Caco-2 (cell line): ENCODE measurements around the gene PATJ. TPM values are rescaled to one million over a fixed set of nuclear protein-coding genes. Genes with fewer than 3 reads are reported as not detected.
A peak's percentile ranks its signal among the peaks of the same experiment; 100 is the strongest.

ENCODE experiments used
- BruUV-seq: library from RNA; stranded (reverse); fragments of 400-500 nt; replicated peaks from 2 replicates; lab custom pipeline; 2021; lab: Mats Ljungman, UMichigan
- CTCF ChIA-PET: fragments of 300-600 bp; sonication (Branson Sonifier 250); formaldehyde crosslinking; loops from one replicate; lab custom pipeline; 2022; ENCODE audit warnings: antibody characterized with exemption; lab: Charles Lee
- POLR2A ChIA-PET: fragments of 300-600 bp; sonication (Branson Sonifier 250); formaldehyde crosslinking; loops from one replicate; lab custom pipeline; 2022; ENCODE audit warnings: antibody characterized with exemption; lab: Charles Lee
- DNase-seq, 2 experiments: peaks; one replicate each; pipeline versions ENCODE4 v3.0.0 to v3.0.0-alpha.2; 2020 to 2022
- H3K27me3 ChIP-seq: replicated peaks from 2 replicates; pipeline ENCODE4 v1.6.0; 2011; ENCODE audit warnings: low read length; ENCODE audit not compliant: control insufficient read depth, insufficient read depth
- H3K36me3 ChIP-seq: 2 replicates; pipeline ENCODE4 v1.5.1; 2011; ENCODE audit warnings: low read length; ENCODE audit not compliant: control insufficient read depth, insufficient read depth
- H3K4me1 ChIP-seq: fragments of 250-450 bp; sonication (Bioruptor Pico); 2 replicates; pipeline ENCODE4 v1.5.1; 2020; ENCODE audit warnings: mild to moderate bottlenecking
- H3K4me3 ChIP-seq: 2 replicates; pipeline ENCODE4 v1.5.1; 2011; ENCODE audit warnings: low read depth, mild to moderate bottlenecking, control low read depth, low read length
- H3K9me3 ChIP-seq: fragments of 250-450 bp; sonication (Bioruptor Pico); 2 replicates; pipeline ENCODE4 v1.5.1; 2020; ENCODE audit warnings: mild to moderate bottlenecking, moderate library complexity
- H3K27ac Mint-ChIP-seq: one replicate; pipeline ENCODE4 v1.8.0; 2022; ENCODE audit warnings: mixed read lengths; ENCODE audit not compliant: unreplicated experiment
- H3K27me3 Mint-ChIP-seq: one replicate; pipeline ENCODE4 v1.8.0; 2022; ENCODE audit warnings: mixed read lengths; ENCODE audit not compliant: insufficient read depth, unreplicated experiment
- H3K36me3 Mint-ChIP-seq: one replicate; pipeline ENCODE4 v1.8.0; 2022; ENCODE audit warnings: mild to moderate bottlenecking, mixed read lengths; ENCODE audit not compliant: insufficient read depth, unreplicated experiment
- H3K4me1 Mint-ChIP-seq: one replicate; pipeline ENCODE4 v1.8.0; 2022; ENCODE audit warnings: low read depth, mixed read lengths; ENCODE audit not compliant: unreplicated experiment
- H3K4me3 Mint-ChIP-seq: one replicate; pipeline ENCODE4 v1.8.0; 2022; ENCODE audit warnings: mild to moderate bottlenecking, moderate library complexity, mixed read lengths; ENCODE audit not compliant: unreplicated experiment
- H3K9me3 Mint-ChIP-seq: one replicate; pipeline ENCODE4 v1.8.0; 2022; ENCODE audit warnings: mixed read lengths; ENCODE audit not compliant: unreplicated experiment
- CTCF ChIP-seq, 2 experiments: fragments of 200-600 bp in 1 of 2; IDR thresholded peaks; 1 replicate in 1 of 2; 2 replicates in 1 of 2; pipeline versions ENCODE4 v1.5.1 to v1.8.0; 2011 to 2022; ENCODE audit warnings: antibody characterized with exemption in 1 of 2, control low read depth in 1 of 2, inconsistent platforms in 1 of 2, low read depth in 1 of 2, low read length in 1 of 2, mild to moderate bottlenecking in 1 of 2, moderate library complexity in 1 of 2; ENCODE audit not compliant: insufficient read depth in 1 of 2, severe bottlenecking in 1 of 2, unreplicated experiment in 1 of 2
- intact Hi-C: fragments of 100-400 bp; cut with micrococcal nuclease; formaldehyde crosslinking; loops from one replicate; pipeline ENCODE4 v1.10.0; 2022; ENCODE audit not compliant: unreplicated experiment
- total RNA-seq: library from RNA; stranded (reverse); gene quantifications from 2 replicates; pipeline ENCODE4 v1.2.3, GENCODE V29; 2022

Gene PATJ
- total RNA-seq, 1 experiment from 2014 or later, result 31.6 TPM

- TF ChIP-seq CTCF (IDR thresholded peaks at IDR 0.05; ENCODE audit: insufficient read depth in 1 of 2, low read depth in 1 of 2, low read length in 1 of 2, severe bottlenecking in 1 of 2, unreplicated experiment in 1 of 2), result no peak
- Mint-ChIP-seq H3K4me1 (peaks cover 13% of the 10 kb centered on the region), H3K4me3 (no peak overlapping the region), H3K27ac (no peak overlapping the region), H3K36me3 (no peaks in the 10 kb centered on the region), H3K9me3 (no peaks in the 10 kb centered on the region), H3K27me3 (no peaks in the 10 kb centered on the region)
- Histone ChIP-seq H3K4me1 (peaks cover 8% of the 10 kb centered on the region), H3K27me3 (no peaks in the 10 kb centered on the region), H3K4me3 (no peak overlapping the region), H3K9me3 (no peaks in the 10 kb centered on the region), H3K36me3 (no peaks in the 10 kb centered on the region)
- ChIA-PET CTCF (no interaction called here), POLR2A (no interaction called here)
- DNase-seq, result no peak
- intact Hi-C loops, result no loop called here
- no TSS peak for BruUV-seq
These were observed 296.5 kb downstream of the PATJ start for GRCh38 chr1:62038594-62039284.

- H3K4me1 Mint-ChIP-seq, result peaks cover 13% of the 10 kb centered on the region
- Histone ChIP-seq H3K4me1 (peaks cover 8% of the 10 kb centered on the region), H3K36me3 (no peaks in the 10 kb centered on the region), H3K4me3 (no peak overlapping the region), H3K27me3 (no peaks in the 10 kb centered on the region), H3K9me3 (no peaks in the 10 kb centered on the region)
- BruUV-seq, result no TSS peak
- no peaks in the 10 kb centered on the region for H3K36me3 Mint-ChIP-seq
- ChIA-PET POLR2A (no interaction called here), CTCF (no interaction called here)
- no peak overlapping the region for H3K4me3 Mint-ChIP-seq
- DNase-seq, result no peak
- intact Hi-C loops, result loop anchor here (1.0 kb wide), 1 partner anchor 17 kb away; no protein-coding TSS in a partner anchor
- H3K9me3 Mint-ChIP-seq, result no peaks in the 10 kb centered on the region
- TF ChIP-seq CTCF (IDR thresholded peaks at IDR 0.05; ENCODE audit: insufficient read depth in 1 of 2, low read depth in 1 of 2, low read length in 1 of 2, severe bottlenecking in 1 of 2, unreplicated experiment in 1 of 2), result no peak
- no peak overlapping the region for H3K27ac Mint-ChIP-seq
- no peaks in the 10 kb centered on the region for H3K27me3 Mint-ChIP-seq
These were observed 298.2 kb downstream of the PATJ start for GRCh38 chr1:62040450-62040849.

- no peak for TF ChIP-seq CTCF (IDR thresholded peaks at IDR 0.05; ENCODE audit: insufficient read depth in 1 of 2, low read depth in 1 of 2, low read length in 1 of 2, severe bottlenecking in 1 of 2, unreplicated experiment in 1 of 2)
- Mint-ChIP-seq H3K27me3 (no peaks in the 10 kb centered on the region), H3K36me3 (no peaks in the 10 kb centered on the region), H3K27ac (peak overlapping the region; percentile 79), H3K4me1 (peaks cover 13% of the 10 kb centered on the region), H3K4me3 (no peak overlapping the region), H3K9me3 (no peaks in the 10 kb centered on the region)
- POLR2A ChIA-PET, result no interaction called here
- no peak overlapping the region for H3K4me3 ChIP-seq
- no TSS peak for BruUV-seq
- intact Hi-C loops, result loop anchor here (1.0 kb wide), 1 partner anchor 16 kb away; no protein-coding TSS in a partner anchor
- no peaks in the 10 kb centered on the region for H3K27me3 ChIP-seq
- H3K36me3 ChIP-seq, result no peaks in the 10 kb centered on the region
- H3K4me1 ChIP-seq, result peaks cover 8% of the 10 kb centered on the region
- H3K9me3 ChIP-seq, result no peaks in the 10 kb centered on the region
- no peak for DNase-seq
- CTCF ChIA-PET, result no interaction called here
These were observed 298.7 kb downstream of the PATJ start for GRCh38 chr1:62040973-62041372.
